Measurements from ENCODE around the gene CEACAM19. TPM values are rescaled to one million over a fixed set of nuclear protein-coding genes. Genes with fewer than 3 reads are reported as not detected.

CEACAM19 gene
- total RNA-seq, 1 experiment from 2014 or later = 13.2 TPM

- POLR2A ChIA-PET = no interaction called here
- no peak for TF ChIP-seq CTCF (IDR thresholded peaks at IDR 0.05; ENCODE audit: unreplicated experiment)
- H3K9me3 Mint-ChIP-seq (ENCODE audit: unreplicated experiment) = no peaks in the 10 kb centered on the region
- DNase-seq (ENCODE audit: unreplicated experiment) = no peak
- intact Hi-C loops (cut with micrococcal nuclease) = no loop called here
- H3K27me3 Mint-ChIP-seq (ENCODE audit: insufficient read depth, unreplicated experiment) = no peaks in the 10 kb centered on the region
- peaks cover 2% of the 10 kb centered on the region for H3K4me1 Mint-ChIP-seq (ENCODE audit: insufficient read depth, unreplicated experiment)
- H3K36me3 Mint-ChIP-seq (ENCODE audit: insufficient read depth, unreplicated experiment) = no peaks in the 10 kb centered on the region
- no peak overlapping the region for H3K27ac Mint-ChIP-seq (ENCODE audit: low read depth, unreplicated experiment)
- CTCF ChIA-PET = interaction anchor here (0.6 to 0.9 kb wide), 3 partner anchors 66 to 507 kb away, joined by 3 to 5 read pairs (median 3); no protein-coding TSS in a partner anchor
- no TSS peak for BruUV-seq (replicated peaks)
- no peak overlapping the region for H3K4me3 Mint-ChIP-seq (ENCODE audit: unreplicated experiment)
Measured at GRCh38 chr19:44696939-44697669, 25.8 kb downstream of the CEACAM19 start.

- ChIA-PET POLR2A (no interaction called here), CTCF (interaction anchor here (0.9 kb wide), 1 partner anchor 362 kb away, joined by 5 read pairs; no protein-coding TSS in a partner anchor)
- H3K36me3 Mint-ChIP-seq (ENCODE audit: insufficient read depth, unreplicated experiment) = no peaks in the 10 kb centered on the region
- no peak for DNase-seq (ENCODE audit: unreplicated experiment)
- no peak overlapping the region for H3K27ac Mint-ChIP-seq (ENCODE audit: low read depth, unreplicated experiment)
- no peaks in the 10 kb centered on the region for H3K4me1 Mint-ChIP-seq (ENCODE audit: insufficient read depth, unreplicated experiment)
- BruUV-seq (replicated peaks) = no TSS peak
- no peaks in the 10 kb centered on the region for H3K27me3 Mint-ChIP-seq (ENCODE audit: insufficient read depth, unreplicated experiment)
- no peaks in the 10 kb centered on the region for H3K9me3 Mint-ChIP-seq (ENCODE audit: unreplicated experiment)
- no peak for TF ChIP-seq CTCF (IDR thresholded peaks at IDR 0.05; ENCODE audit: unreplicated experiment)
- intact Hi-C loops (cut with micrococcal nuclease) = no loop called here
- no peak overlapping the region for H3K4me3 Mint-ChIP-seq (ENCODE audit: unreplicated experiment)
Measured at GRCh38 chr19:44697670-44698034, 26.4 kb downstream of the CEACAM19 start.

- POLR2A ChIA-PET = no interaction called here
- no peaks in the 10 kb centered on the region for H3K9me3 Mint-ChIP-seq (ENCODE audit: unreplicated experiment)
- no peak for DNase-seq (ENCODE audit: unreplicated experiment)
- no peak within 1 kb of the TSS for H3K4me3 Mint-ChIP-seq (ENCODE audit: unreplicated experiment)
- no peak for TF ChIP-seq CTCF (IDR thresholded peaks at IDR 0.05; ENCODE audit: unreplicated experiment)
- CTCF ChIA-PET = interaction anchor here (0.6 to 0.9 kb wide), 2 partner anchors 9 to 13 kb away, joined by 3 to 6 read pairs; no protein-coding TSS in a partner anchor
- intact Hi-C loops (cut with micrococcal nuclease) = no loop called here
- no peak within 1 kb of the TSS for H3K27ac Mint-ChIP-seq (ENCODE audit: low read depth, unreplicated experiment)
- no peaks in the 10 kb centered on the region for H3K27me3 Mint-ChIP-seq (ENCODE audit: insufficient read depth, unreplicated experiment)
- no TSS peak for BruUV-seq (replicated peaks)
- no peaks in the 10 kb centered on the region for H3K36me3 Mint-ChIP-seq (ENCODE audit: insufficient read depth, unreplicated experiment)
- H3K4me1 Mint-ChIP-seq (ENCODE audit: insufficient read depth, unreplicated experiment) = no peaks in the 10 kb centered on the region
Measured at GRCh38 chr19:44698492-44699201, 27.4 kb downstream of the CEACAM19 start, which contains the start of gene CEACAM16. Gene CEACAM16, plus strand, starts transcription at chr19:44699151. Its CDS starts 2,306 bp downstream, at chr19:44701457.

- intact Hi-C loops (cut with micrococcal nuclease) = no loop called here
- Mint-ChIP-seq H3K4me1 (ENCODE audit: insufficient read depth, unreplicated experiment) (no peaks in the 10 kb centered on the region), H3K36me3 (ENCODE audit: insufficient read depth, unreplicated experiment) (no peaks in the 10 kb centered on the region), H3K9me3 (ENCODE audit: unreplicated experiment) (no peaks in the 10 kb centered on the region), H3K27me3 (ENCODE audit: insufficient read depth, unreplicated experiment) (no peaks in the 10 kb centered on the region), H3K4me3 (ENCODE audit: unreplicated experiment) (no peak overlapping the region), H3K27ac (ENCODE audit: low read depth, unreplicated experiment) (no peak overlapping the region)
- no peak for TF ChIP-seq CTCF (IDR thresholded peaks at IDR 0.05; ENCODE audit: unreplicated experiment)
- BruUV-seq (replicated peaks) = no TSS peak
- ChIA-PET CTCF (interaction anchor here (0.6 to 1.2 kb wide), 3 partner anchors 11 to 214 kb away, joined by 3 to 4 read pairs (median 4); no protein-coding TSS in a partner anchor), POLR2A (no interaction called here)
- DNase-seq (ENCODE audit: unreplicated experiment) = no peak
Measured at GRCh38 chr19:44700547-44700946, 29.3 kb downstream of the CEACAM19 start.

All from MCF 10A (cell line).